NCI-H1436 (cell line): ENCODE results near the gene ZBED5.
"Not testable (repeated sequence)": the region's sequence is repeated elsewhere in the genome, so short reads cannot be mapped to it uniquely, and the experiment has no call there.

ENCODE experiments used
- DNase-seq: peaks from one replicate; lab custom pipeline; 2025; lab: John Stamatoyannopoulos, UW

The ZBED5 gene

GRCh38 chr11:10838083-10838482 is 19.8 kb downstream of the ZBED5 start:
- no peak for DNase-seq

- DNase-seq: not testable (repeated sequence)
Measured at GRCh38 chr11:10836884-10837283, 21.0 kb downstream of the ZBED5 start.

GRCh38 chr11:10829139-10829538 is 28.7 kb downstream of the ZBED5 start:
- no peak for DNase-seq

- no peak for DNase-seq
Measured at GRCh38 chr11:10828402-10828801, 29.5 kb downstream of the ZBED5 start.

GRCh38 chr11:10824888-10825287 is 33.0 kb downstream of the ZBED5 start:
- DNase-seq: no peak

GRCh38 chr11:10823152-10823579 is 34.7 kb downstream of the ZBED5 start:
- no peak for DNase-seq

- DNase-seq: not testable (repeated sequence)
Measured at GRCh38 chr11:10822491-10822890, 35.4 kb downstream of the ZBED5 start.

GRCh38 chr11:10818594-10818993 is 39.3 kb downstream of the ZBED5 start:
- DNase-seq: no peak

- DNase-seq: no peak
Measured at GRCh38 chr11:10813945-10814344, 43.9 kb downstream of the ZBED5 start.

- peak; percentile 60 for DNase-seq
Measured at GRCh38 chr11:10809373-10810160, 48.3 kb downstream of the ZBED5 start.

GRCh38 chr11:10808553-10809372 is 49.1 kb downstream of the ZBED5 start, which contains the start of gene EIF4G2:
EIF4G2 (minus strand) TSS chr11:10808926.
- peak; percentile 96 for DNase-seq

- DNase-seq: no peak
Measured at GRCh38 chr11:10808235-10808552, 49.7 kb downstream of the ZBED5 start.

- peak; percentile 45 for DNase-seq
Measured at GRCh38 chr11:10807493-10808234, 50.2 kb downstream of the ZBED5 start.

- DNase-seq: no peak
Measured at GRCh38 chr11:10806206-10806605, 51.6 kb downstream of the ZBED5 start.

- no peak for DNase-seq
Measured at GRCh38 chr11:10805741-10806140, 52.1 kb downstream of the ZBED5 start.

- DNase-seq: no peak
Measured at GRCh38 chr11:10803676-10804075, 54.2 kb downstream of the ZBED5 start.
